ENCODE measurements around the gene ALAS1.

The ALAS1 gene

DNA sequence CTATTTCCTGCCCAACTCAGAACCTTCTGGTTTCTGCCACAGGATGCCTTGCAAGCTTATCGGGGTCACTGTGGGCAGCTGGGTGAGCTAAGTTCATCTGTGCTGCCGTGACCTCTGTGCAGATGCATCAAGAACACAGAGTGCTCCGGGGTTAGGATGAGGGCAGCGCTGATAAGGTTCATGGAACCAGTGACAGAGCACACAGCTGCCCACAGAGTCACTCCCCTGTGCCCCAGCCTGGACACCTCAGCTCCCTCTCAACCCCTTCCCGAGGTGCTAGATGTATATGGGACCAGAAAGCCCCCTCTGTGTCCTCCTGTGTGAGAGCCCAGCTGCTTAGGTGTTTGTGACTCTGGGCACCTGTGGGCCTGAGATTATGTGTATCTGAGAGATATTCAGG lies 15.8 kb upstream of the ALAS1 start:
- Histone ChIP-seq H3K4me2 (ENCODE audit: low read length, poor library complexity, severe bottlenecking) (no peak overlapping the region), H2BK120ac (ENCODE audit: low read depth, low read length) (no peak overlapping the region), H2BK15ac (ENCODE audit: low read depth, poor library complexity, severe bottlenecking) (no peak overlapping the region), H4K91ac (ENCODE audit: low read length) (no peak overlapping the region), H2AFZ (ENCODE audit: low read depth, low read length) (no peak overlapping the region), H3K4me1 (ENCODE audit: control insufficient read depth, insufficient read depth, low read depth, low read length) (peaks cover 3% of the 10 kb centered on the region), H3K79me1 (replicated peaks; ENCODE audit: low read length, poor library complexity, severe bottlenecking) (no peaks in the 10 kb centered on the region), H2AK5ac (ENCODE audit: low read length, severe bottlenecking) (no peak overlapping the region), H3K9ac (ENCODE audit: low read length) (no peak overlapping the region), H3K4ac (ENCODE audit: low read depth in 1 of 2, low read length in 2 of 2) (no peak overlapping the region), H3K18ac (ENCODE audit: low read depth in 1 of 2, low read length in 2 of 2) (no peak overlapping the region), H3K27me3 (ENCODE audit: control insufficient read depth in 1 of 2, insufficient read depth in 1 of 2, low read length in 2 of 2) (peaks cover 0 to 8% of the 10 kb centered on the region in 2 experiments), H3K27ac (ENCODE audit: low read length, poor library complexity, severe bottlenecking) (no peak overlapping the region), H2BK12ac (ENCODE audit: low read length in 2 of 2) (no peak overlapping the region), H3K4me3 (ENCODE audit: insufficient read depth in 1 of 2, low read depth in 1 of 2, low read length in 2 of 2) (no peak overlapping the region), H3K14ac (ENCODE audit: low read length in 2 of 2) (no peak overlapping the region), H2BK5ac (ENCODE audit: low read depth, low read length, poor library complexity, severe bottlenecking) (no peak overlapping the region), H4K8ac (ENCODE audit: low read length) (no peak overlapping the region), H3K36me3 (ENCODE audit: control insufficient read depth in 1 of 2, insufficient read depth in 2 of 2, low read depth in 1 of 2, low read length in 2 of 2) (no peaks in the 10 kb centered on the region), H3K23ac (ENCODE audit: low read length in 2 of 2) (no peak overlapping the region), H3K9me3 (ENCODE audit: control insufficient read depth, low read length) (no peaks in the 10 kb centered on the region)
- WGBS: 99% methylated on average over 5 of the region's 5 CpGs
- DNase-seq: no peak

GRCh38 chr3:52182691-52183090 lies 15.3 kb upstream of the ALAS1 start:
- DNase-seq: no peak
- no peak overlapping the region for H4K8ac ChIP-seq (ENCODE audit: low read length)
- H2AK5ac ChIP-seq (ENCODE audit: low read length, severe bottlenecking): no peak overlapping the region
- no peak overlapping the region for H3K9ac ChIP-seq (ENCODE audit: low read length)
- H3K4me3 ChIP-seq (ENCODE audit: insufficient read depth in 1 of 2, low read depth in 1 of 2, low read length in 2 of 2): no peak overlapping the region
- H3K23ac ChIP-seq (ENCODE audit: low read length in 2 of 2): no peak overlapping the region
- H3K9me3 ChIP-seq (ENCODE audit: control insufficient read depth, low read length): no peaks in the 10 kb centered on the region
- no peaks in the 10 kb centered on the region for H3K36me3 ChIP-seq (ENCODE audit: control insufficient read depth in 1 of 2, insufficient read depth in 2 of 2, low read depth in 1 of 2, low read length in 2 of 2)
- peaks cover 0 to 8% of the 10 kb centered on the region in 2 experiments for H3K27me3 ChIP-seq (ENCODE audit: control insufficient read depth in 1 of 2, insufficient read depth in 1 of 2, low read length in 2 of 2)
- H3K4me2 ChIP-seq (ENCODE audit: low read length, poor library complexity, severe bottlenecking): no peak overlapping the region
- H2AFZ ChIP-seq (ENCODE audit: low read depth, low read length): no peak overlapping the region
- no peak overlapping the region for H2BK5ac ChIP-seq (ENCODE audit: low read depth, low read length, poor library complexity, severe bottlenecking)
- H2BK12ac ChIP-seq (ENCODE audit: low read length in 2 of 2): no peak overlapping the region
- WGBS: 86% methylated on average over 4 of the region's 4 CpGs
- no peak overlapping the region for H3K27ac ChIP-seq (ENCODE audit: low read length, poor library complexity, severe bottlenecking)
- no peak overlapping the region for H4K91ac ChIP-seq (ENCODE audit: low read length)
- no peak overlapping the region for H3K18ac ChIP-seq (ENCODE audit: low read depth in 1 of 2, low read length in 2 of 2)
- peaks cover 3% of the 10 kb centered on the region for H3K4me1 ChIP-seq (ENCODE audit: control insufficient read depth, insufficient read depth, low read depth, low read length)
- no peak overlapping the region for H3K14ac ChIP-seq (ENCODE audit: low read length in 2 of 2)
- H3K79me1 ChIP-seq (replicated peaks; ENCODE audit: low read length, poor library complexity, severe bottlenecking): no peaks in the 10 kb centered on the region
- no peak overlapping the region for H3K4ac ChIP-seq (ENCODE audit: low read depth in 1 of 2, low read length in 2 of 2)
- H2BK120ac ChIP-seq (ENCODE audit: low read depth, low read length): no peak overlapping the region
- no peak overlapping the region for H2BK15ac ChIP-seq (ENCODE audit: low read depth, poor library complexity, severe bottlenecking)

DNA sequence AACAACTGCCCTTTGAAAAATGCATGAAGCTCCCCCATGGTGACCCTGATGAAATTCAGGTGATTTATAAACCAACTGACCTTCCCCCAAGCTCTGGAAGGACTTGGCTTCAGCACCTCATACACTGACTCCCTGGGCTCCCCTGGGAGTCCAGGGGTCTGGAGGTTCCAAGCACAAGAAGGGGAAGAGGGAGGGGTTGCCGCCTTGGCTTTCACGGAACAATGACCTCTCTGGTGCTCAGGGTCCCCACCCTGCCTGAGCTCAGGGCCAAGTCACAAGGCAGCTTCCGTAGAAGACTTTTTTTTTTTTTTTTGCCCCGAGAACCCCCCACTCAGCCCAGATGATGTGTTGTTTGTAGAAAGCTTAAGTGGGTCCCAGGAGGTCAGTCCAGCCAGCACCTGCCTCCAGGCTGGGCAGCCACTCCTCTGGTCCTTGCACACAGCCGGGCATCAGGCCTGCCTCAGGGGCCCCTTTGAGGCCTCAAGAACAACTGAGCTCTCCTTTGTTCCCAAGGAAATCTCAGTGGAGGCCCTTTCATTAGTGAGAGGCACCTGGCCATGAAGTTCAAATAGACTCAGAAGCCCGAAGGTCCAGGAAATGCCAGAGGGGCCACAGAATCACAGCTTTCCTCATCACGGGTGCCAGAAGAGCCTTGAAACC lies 14.0 kb upstream of the ALAS1 start:
- Histone ChIP-seq H3K9me3 (ENCODE audit: control insufficient read depth, low read length) (no peaks in the 10 kb centered on the region), H3K4me2 (ENCODE audit: low read length, poor library complexity, severe bottlenecking) (no peak overlapping the region), H4K8ac (ENCODE audit: low read length) (no peak overlapping the region), H2BK120ac (ENCODE audit: low read depth, low read length) (no peak overlapping the region), H3K4me1 (ENCODE audit: control insufficient read depth, insufficient read depth, low read depth, low read length) (peaks cover 3% of the 10 kb centered on the region), H3K4me3 (ENCODE audit: insufficient read depth in 1 of 2, low read depth in 1 of 2, low read length in 2 of 2) (no peak overlapping the region), H3K23ac (ENCODE audit: low read length in 2 of 2) (no peak overlapping the region), H3K79me1 (replicated peaks; ENCODE audit: low read length, poor library complexity, severe bottlenecking) (no peaks in the 10 kb centered on the region), H3K4ac (ENCODE audit: low read depth in 1 of 2, low read length in 2 of 2) (no peak overlapping the region), H2BK15ac (ENCODE audit: low read depth, poor library complexity, severe bottlenecking) (no peak overlapping the region), H4K91ac (ENCODE audit: low read length) (no peak overlapping the region), H3K27me3 (ENCODE audit: control insufficient read depth in 1 of 2, insufficient read depth in 1 of 2, low read length in 2 of 2) (peaks cover 0 to 2% of the 10 kb centered on the region in 2 experiments), H2BK5ac (ENCODE audit: low read depth, low read length, poor library complexity, severe bottlenecking) (no peak overlapping the region), H2BK12ac (ENCODE audit: low read length in 2 of 2) (no peak overlapping the region), H2AK5ac (ENCODE audit: low read length, severe bottlenecking) (no peak overlapping the region), H3K18ac (ENCODE audit: low read depth in 1 of 2, low read length in 2 of 2) (no peak overlapping the region), H3K36me3 (ENCODE audit: control insufficient read depth in 1 of 2, insufficient read depth in 2 of 2, low read depth in 1 of 2, low read length in 2 of 2) (no peaks in the 10 kb centered on the region), H3K9ac (ENCODE audit: low read length) (no peak overlapping the region), H2AFZ (ENCODE audit: low read depth, low read length) (no peak overlapping the region), H3K27ac (ENCODE audit: low read length, poor library complexity, severe bottlenecking) (no peak overlapping the region), H3K14ac (ENCODE audit: low read length in 2 of 2) (no peak overlapping the region)
- WGBS: 85% methylated on average over 5 of the region's 7 CpGs
- DNase-seq: no peak

GRCh38 chr3:52184690-52185089 lies 13.3 kb upstream of the ALAS1 start:
- no peak overlapping the region for H4K91ac ChIP-seq (ENCODE audit: low read length)
- H2BK15ac ChIP-seq (ENCODE audit: low read depth, poor library complexity, severe bottlenecking): no peak overlapping the region
- WGBS: 88% methylated on average over 8 of the region's 8 CpGs
- no peak overlapping the region for H2BK120ac ChIP-seq (ENCODE audit: low read depth, low read length)
- no peak overlapping the region for H3K4me3 ChIP-seq (ENCODE audit: insufficient read depth in 1 of 2, low read depth in 1 of 2, low read length in 2 of 2)
- H2BK12ac ChIP-seq (ENCODE audit: low read length in 2 of 2): no peak overlapping the region
- H3K9me3 ChIP-seq (ENCODE audit: control insufficient read depth, low read length): no peaks in the 10 kb centered on the region
- no peak overlapping the region for H3K4ac ChIP-seq (ENCODE audit: low read depth in 1 of 2, low read length in 2 of 2)
- H3K4me1 ChIP-seq (ENCODE audit: control insufficient read depth, insufficient read depth, low read depth, low read length): peaks cover 3% of the 10 kb centered on the region
- no peak overlapping the region for H3K4me2 ChIP-seq (ENCODE audit: low read length, poor library complexity, severe bottlenecking)
- H4K8ac ChIP-seq (ENCODE audit: low read length): no peak overlapping the region
- no peak overlapping the region for H3K27ac ChIP-seq (ENCODE audit: low read length, poor library complexity, severe bottlenecking)
- H3K9ac ChIP-seq (ENCODE audit: low read length): no peak overlapping the region
- H3K79me1 ChIP-seq (replicated peaks; ENCODE audit: low read length, poor library complexity, severe bottlenecking): no peaks in the 10 kb centered on the region
- H3K27me3 ChIP-seq (ENCODE audit: control insufficient read depth in 1 of 2, insufficient read depth in 1 of 2, low read length in 2 of 2): no peaks in the 10 kb centered on the region
- no peak overlapping the region for H3K23ac ChIP-seq (ENCODE audit: low read length in 2 of 2)
- H2BK5ac ChIP-seq (ENCODE audit: low read depth, low read length, poor library complexity, severe bottlenecking): no peak overlapping the region
- no peak overlapping the region for H2AK5ac ChIP-seq (ENCODE audit: low read length, severe bottlenecking)
- no peak overlapping the region for H3K14ac ChIP-seq (ENCODE audit: low read length in 2 of 2)
- H3K36me3 ChIP-seq (ENCODE audit: control insufficient read depth in 1 of 2, insufficient read depth in 2 of 2, low read depth in 1 of 2, low read length in 2 of 2): no peaks in the 10 kb centered on the region
- H2AFZ ChIP-seq (ENCODE audit: low read depth, low read length): no peak overlapping the region
- H3K18ac ChIP-seq (ENCODE audit: low read depth in 1 of 2, low read length in 2 of 2): no peak overlapping the region
- no peak for DNase-seq
